GM12891 (cell line): Measurements from ENCODE around the gene OPCML.

Source experiments
- POLR2A ChIP-seq: IDR thresholded peaks from 2 replicates; pipeline ENCODE4 v1.6.1; 2011; ENCODE audit warnings: low read depth, low read length, control low read depth
- POLR2AphosphoS5 ChIP-seq: IDR thresholded peaks from 2 replicates; pipeline ENCODE4 v1.6.1; 2011; ENCODE audit warnings: low read depth, low read length, control low read depth

DNA sequence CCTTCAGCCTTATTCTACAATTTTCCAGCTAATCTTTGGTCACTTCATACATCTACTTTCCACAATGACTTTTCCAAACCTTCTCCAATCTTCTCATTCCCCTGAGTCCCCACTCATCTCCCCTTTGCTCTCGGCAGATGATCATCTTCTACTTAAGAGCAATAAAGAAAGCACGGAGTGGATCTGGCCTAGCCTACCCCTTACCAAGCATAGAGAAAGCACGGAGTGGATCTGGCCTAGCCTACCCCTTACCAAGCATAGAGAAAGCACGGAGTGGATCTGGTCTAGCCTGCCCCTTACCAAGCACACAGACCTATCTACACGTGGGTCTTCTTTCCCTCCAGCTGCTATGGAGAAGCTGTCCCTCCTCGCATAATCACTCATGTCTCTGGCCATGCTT, 558.6 kb downstream of the OPCML start:
- TF ChIP-seq POLR2AphosphoS5 (no peak), POLR2A (no peak)
